HepG2 (cell line): ENCODE measurements around the gene STOML2. TPM values are rescaled to one million over a fixed set of nuclear protein-coding genes. Genes with fewer than 3 reads are reported as not detected.

Source experiments
- ARNT2 ChIP-seq: sonication (generic); formaldehyde crosslinking; IDR thresholded peaks from 2 replicates; pipeline ENCODE4 v1.8.0; 2022; ENCODE audit warnings: mild to moderate bottlenecking, low read depth, missing genetic modification reagents, moderate library complexity
- ATF7-NPFF ChIP-seq: sonication (generic); formaldehyde crosslinking; IDR thresholded peaks from 2 replicates; pipeline ENCODE4 v1.8.1; 2023; ENCODE audit warnings: mild to moderate bottlenecking, low read depth, missing genetic modification reagents, moderate library complexity
- CCDC6 ChIP-seq: sonication (generic); formaldehyde crosslinking; IDR thresholded peaks from 2 replicates; pipeline ENCODE4 v1.8.1; 2022; ENCODE audit warnings: mild to moderate bottlenecking, missing genetic modification reagents, moderate library complexity
- EEA1 ChIP-seq: sonication (generic); formaldehyde crosslinking; IDR thresholded peaks from 2 replicates; pipeline ENCODE4 v1.5.1; 2020; ENCODE audit warnings: mild to moderate bottlenecking, missing genetic modification reagents, borderline replicate concordance
- GMEB1 ChIP-seq: sonication (generic); formaldehyde crosslinking; IDR thresholded peaks from 2 replicates; pipeline ENCODE4 v1.5.1; 2020; ENCODE audit warnings: missing genetic modification reagents, mild to moderate bottlenecking, borderline replicate concordance
- MAF1 ChIP-seq: sonication (generic); formaldehyde crosslinking; IDR thresholded peaks from 2 replicates; pipeline ENCODE4 v1.5.0; 2020; ENCODE audit warnings: missing genetic modification reagents, borderline replicate concordance
- MLX ChIP-seq: IDR thresholded peaks from 2 replicates; pipeline ENCODE4 v1.6.1; 2016
- MNT ChIP-seq: fragments of 450-650 bp; IDR thresholded peaks from 2 replicates; pipeline ENCODE4 v1.6.1; 2016
- NFE2L2 ChIP-seq: fragments of 150-350 bp; IDR thresholded peaks from 2 replicates; pipeline ENCODE4 v1.6.1; 2014; ENCODE audit warnings: low read length
- NR2F6 ChIP-seq, 2 experiments: IDR thresholded peaks; 2 replicates each; pipeline ENCODE4 v1.6.1; 2016; ENCODE audit warnings: antibody characterized with exemption in 1 of 2, mild to moderate bottlenecking in 1 of 2
- PCBP2 ChIP-seq: fragments of 200-400 bp; formaldehyde crosslinking; optimal IDR thresholded peaks from 2 replicates; pipeline ENCODE3; 2018; ENCODE audit warnings: low read length, low read depth; ENCODE audit not compliant: poor library complexity, severe bottlenecking
- RBM22 ChIP-seq: fragments of 200-400 bp; formaldehyde crosslinking; optimal IDR thresholded peaks from 2 replicates; pipeline ENCODE3; 2017; ENCODE audit warnings: mild to moderate bottlenecking, low read length, moderate library complexity
- TOE1 ChIP-seq: sonication (generic); formaldehyde crosslinking; IDR thresholded peaks from 2 replicates; pipeline ENCODE4 v1.4.0; 2020; ENCODE audit warnings: mild to moderate bottlenecking, missing genetic modification reagents
- ZMAT3 ChIP-seq: sonication (generic); formaldehyde crosslinking; conservative IDR thresholded peaks from 2 replicates; pipeline ENCODE4 v1.7.0; 2021; ENCODE audit warnings: missing genetic modification reagents
- ZNF557 ChIP-seq: sonication (generic); formaldehyde crosslinking; IDR thresholded peaks from 2 replicates; pipeline ENCODE4 v1.4.0; 2020; ENCODE audit warnings: missing genetic modification reagents
- polyA plus RNA-seq, 8 experiments: library from polyadenylated mRNA; depleted of rRNA in 3 of 8; stranded (reverse) in 7 of 8; unstranded in 1 of 8; fragments of >200 nt; fragmentation: Illumina TruSeq in 4 of 8; extraction: Trizol in 4 of 8; gene quantifications; 2 replicates each; pipeline versions ENCODE4 v1.2.1 to v1.2.3, GENCODE V29; 2011 to 2016; ENCODE audit warnings: low read depth in 4 of 8, missing spikeins in 1 of 8, mixed read lengths in 1 of 8; ENCODE audit not compliant: insufficient read depth in 1 of 8
- total RNA-seq, 5 experiments: library from RNA; depleted of rRNA; stranded (reverse); fragments of >200 nt; fragmentation: Illumina TruSeq; extraction: Trizol; gene quantifications; 2 replicates each; pipeline ENCODE4 v1.2.3, GENCODE V29; 2016; ENCODE audit warnings: low read depth in 1 of 5
- TF ChIP-seq, protein P1 (sequence below): sonication (generic); formaldehyde crosslinking; IDR thresholded peaks from 2 replicates; pipeline ENCODE4 v1.4.0; 2020; ENCODE audit warnings: missing genetic modification reagents
- TF ChIP-seq, protein P2 (sequence below): IDR thresholded peaks from 2 replicates; pipeline ENCODE4 v1.6.1; 2018; ENCODE audit warnings: missing genetic modification reagents
- TF ChIP-seq, protein P3 (sequence below): IDR thresholded peaks from 2 replicates; pipeline ENCODE4 v1.6.1; 2016; ENCODE audit warnings: low read depth
- TF ChIP-seq, protein P4 (sequence below): sonication (generic); formaldehyde crosslinking; conservative IDR thresholded peaks from 2 replicates; pipeline ENCODE4 v1.8.0; 2022; ENCODE audit warnings: low read depth, missing genetic modification reagents

STOML2 gene
- total and polyA plus RNA-seq, 2 of the 13 experiments (the other 11 are each of a cell fraction or from before 2014, with no cell fraction given) = 245 to 250 TPM

DNA sequence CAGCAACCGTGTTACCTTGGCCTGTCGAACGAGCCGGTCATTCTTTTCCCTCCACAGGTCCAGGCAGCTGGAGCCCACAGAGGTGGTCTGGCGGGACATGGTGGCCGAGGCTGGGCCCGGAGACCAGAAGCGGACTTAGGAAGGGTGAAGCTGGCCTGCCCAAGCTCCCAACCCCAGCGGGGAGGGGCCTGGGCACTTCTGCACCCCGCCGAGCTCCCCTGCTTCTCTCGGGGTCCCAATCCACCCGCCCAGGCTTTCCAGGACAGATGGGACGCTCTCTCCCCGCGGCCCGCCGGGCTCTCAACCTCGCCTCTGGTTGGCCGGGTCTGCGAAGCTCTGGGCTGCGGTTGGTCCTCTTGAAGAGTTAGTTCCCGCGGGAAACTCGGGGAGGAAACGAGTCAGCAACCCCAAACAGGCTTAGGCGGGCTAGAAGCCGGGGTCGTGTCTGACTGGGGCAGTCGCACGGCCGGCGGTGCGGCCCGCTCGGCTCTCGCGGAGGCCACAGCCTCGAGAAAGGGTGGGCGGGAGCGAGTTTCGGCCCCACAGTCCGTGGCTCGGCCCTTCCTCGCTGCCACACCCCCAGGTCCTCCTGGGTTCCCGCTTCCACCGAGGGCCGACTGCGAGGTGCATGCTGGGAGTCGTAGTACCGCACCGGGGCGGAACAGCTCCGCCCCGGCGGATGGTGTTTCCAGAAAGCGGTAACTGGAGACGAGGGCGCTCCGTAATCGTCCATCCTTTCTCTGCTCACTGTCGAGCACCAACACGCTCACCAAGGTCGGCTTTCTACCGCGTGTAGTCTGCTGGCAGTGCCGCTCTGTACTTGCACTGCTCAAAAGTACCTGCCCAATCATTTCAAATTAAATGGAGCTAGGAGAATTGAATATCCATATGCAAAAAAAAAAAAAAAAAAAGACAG lies 23.2 kb downstream of the STOML2 start, which contains the start of gene FANCG (continued):
- no peak for TF ChIP-seq TOE1 (CRISPR knock-in tag)
- TF ChIP-seq RBM22 = no peak
- TF ChIP-seq, protein P1, sequence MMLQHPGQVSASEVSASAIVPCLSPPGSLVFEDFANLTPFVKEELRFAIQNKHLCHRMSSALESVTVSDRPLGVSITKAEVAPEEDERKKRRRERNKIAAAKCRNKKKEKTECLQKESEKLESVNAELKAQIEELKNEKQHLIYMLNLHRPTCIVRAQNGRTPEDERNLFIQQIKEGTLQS = no peak
- TF ChIP-seq, protein P2, sequence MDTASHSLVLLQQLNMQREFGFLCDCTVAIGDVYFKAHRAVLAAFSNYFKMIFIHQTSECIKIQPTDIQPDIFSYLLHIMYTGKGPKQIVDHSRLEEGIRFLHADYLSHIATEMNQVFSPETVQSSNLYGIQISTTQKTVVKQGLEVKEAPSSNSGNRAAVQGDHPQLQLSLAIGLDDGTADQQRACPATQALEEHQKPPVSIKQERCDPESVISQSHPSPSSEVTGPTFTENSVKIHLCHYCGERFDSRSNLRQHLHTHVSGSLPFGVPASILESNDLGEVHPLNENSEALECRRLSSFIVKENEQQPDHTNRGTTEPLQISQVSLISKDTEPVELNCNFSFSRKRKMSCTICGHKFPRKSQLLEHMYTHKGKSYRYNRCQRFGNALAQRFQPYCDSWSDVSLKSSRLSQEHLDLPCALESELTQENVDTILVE = peak; percentile 66; the same call in 1 of the 2 replicates
- peak; percentile 30; the same call in 1 of the 2 replicates for TF ChIP-seq CCDC6 (CRISPR knock-in tag)
- TF ChIP-seq MLX (CRISPR knock-in tag) = no peak
- TF ChIP-seq, protein P3, sequence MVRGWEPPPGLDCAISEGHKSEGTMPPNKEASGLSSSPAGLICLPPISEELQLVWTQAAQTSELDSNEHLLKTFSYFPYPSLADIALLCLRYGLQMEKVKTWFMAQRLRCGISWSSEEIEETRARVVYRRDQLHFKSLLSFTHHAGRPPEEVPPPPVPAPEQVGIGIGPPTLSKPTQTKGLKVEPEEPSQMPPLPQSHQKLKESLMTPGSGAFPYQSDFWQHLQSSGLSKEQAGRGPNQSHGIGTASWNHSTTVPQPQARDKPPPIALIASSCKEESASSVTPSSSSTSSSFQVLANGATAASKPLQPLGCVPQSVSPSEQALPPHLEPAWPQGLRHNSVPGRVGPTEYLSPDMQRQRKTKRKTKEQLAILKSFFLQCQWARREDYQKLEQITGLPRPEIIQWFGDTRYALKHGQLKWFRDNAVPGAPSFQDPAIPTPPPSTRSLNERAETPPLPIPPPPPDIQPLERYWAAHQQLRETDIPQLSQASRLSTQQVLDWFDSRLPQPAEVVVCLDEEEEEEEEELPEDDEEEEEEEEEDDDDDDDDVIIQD (CRISPR knock-in tag) = 0 out of 2 replicates have a peak, but pooled peaks have one; percentile 44
- TF ChIP-seq MNT = peak; percentile 36
- TF ChIP-seq NFE2L2 = no peak
- no peak for TF ChIP-seq PCBP2
- TF ChIP-seq ATF7-NPFF (CRISPR knock-in tag) = peak; percentile 53
- TF ChIP-seq, protein P4, sequence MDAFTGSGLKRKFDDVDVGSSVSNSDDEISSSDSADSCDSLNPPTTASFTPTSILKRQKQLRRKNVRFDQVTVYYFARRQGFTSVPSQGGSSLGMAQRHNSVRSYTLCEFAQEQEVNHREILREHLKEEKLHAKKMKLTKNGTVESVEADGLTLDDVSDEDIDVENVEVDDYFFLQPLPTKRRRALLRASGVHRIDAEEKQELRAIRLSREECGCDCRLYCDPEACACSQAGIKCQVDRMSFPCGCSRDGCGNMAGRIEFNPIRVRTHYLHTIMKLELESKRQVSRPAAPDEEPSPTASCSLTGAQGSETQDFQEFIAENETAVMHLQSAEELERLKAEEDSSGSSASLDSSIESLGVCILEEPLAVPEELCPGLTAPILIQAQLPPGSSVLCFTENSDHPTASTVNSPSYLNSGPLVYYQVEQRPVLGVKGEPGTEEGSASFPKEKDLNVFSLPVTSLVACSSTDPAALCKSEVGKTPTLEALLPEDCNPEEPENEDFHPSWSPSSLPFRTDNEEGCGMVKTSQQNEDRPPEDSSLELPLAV (CRISPR knock-in tag) = no peak
- TF ChIP-seq EEA1 (CRISPR knock-in tag) = no peak
- peak; percentile 74; the same call in 1 of the 2 replicates for TF ChIP-seq ARNT2 (CRISPR knock-in tag)
- peak; percentile 74 for TF ChIP-seq GMEB1 (CRISPR knock-in tag)
- TF ChIP-seq ZMAT3 (CRISPR knock-in tag) = no peak; the same call in 1 of the 2 replicates
- peak; percentile 47; the same call in 1 of the 2 replicates for TF ChIP-seq ZNF557
- no peak for TF ChIP-seq NR2F6 (IDR thresholded peaks at IDR 0.05)
- TF ChIP-seq NR2F6 (CRISPR knock-in tag; IDR thresholded peaks at IDR 0.05) = 0 out of 2 replicates have a peak, but pooled peaks have one; percentile 14
- TF ChIP-seq MAF1 (CRISPR knock-in tag) = peak; percentile 41; the same call in 1 of the 2 replicates
